Muscle layer of colon (tissue), 2 donors: Measurements from ENCODE around the gene PPIF.

ENCODE experiments used
- H3K27ac ChIP-seq: one replicate; pipeline ENCODE4 v1.7.0; 2013; ENCODE audit warnings: low read depth, mild to moderate bottlenecking, low read length, moderate library complexity
- H3K27me3 ChIP-seq, 2 donors: one replicate each; pipeline ENCODE4 v1.7.0; 2013; ENCODE audit warnings: low read length in 2 of 2, mild to moderate bottlenecking in 2 of 2; ENCODE audit not compliant: insufficient read depth in 2 of 2, control insufficient read depth in 1 of 2
- H3K36me3 ChIP-seq: one replicate; pipeline ENCODE4 v1.7.0; 2013; ENCODE audit warnings: mild to moderate bottlenecking, low read length; ENCODE audit not compliant: insufficient read depth
- H3K4me1 ChIP-seq: one replicate; pipeline ENCODE4 v1.7.0; 2013; ENCODE audit warnings: mild to moderate bottlenecking, low read length; ENCODE audit not compliant: insufficient read depth
- H3K4me3 ChIP-seq, 2 donors: one replicate each; pipeline ENCODE4 v1.7.0; 2013; ENCODE audit warnings: low read length in 2 of 2, low read depth in 1 of 2, mild to moderate bottlenecking in 1 of 2, moderate library complexity in 1 of 2
- H3K9ac ChIP-seq: one replicate; pipeline ENCODE4 v1.7.0; 2013; ENCODE audit warnings: low read length
- H3K9me3 ChIP-seq: one replicate; pipeline ENCODE4 v1.7.0; 2013; ENCODE audit warnings: mild to moderate bottlenecking, low read length
- donor health status: abdominal sarcoma.
- donor health status: Adenocarcinoma of cecum.

The PPIF gene

GRCh38 chr10:79308016-79308415, 39.3 kb upstream of the PPIF start:
- no peak overlapping the region for H3K9ac ChIP-seq
- H3K27me3 ChIP-seq = no peaks in the 10 kb centered on the region
- no peak overlapping the region for H3K4me3 ChIP-seq
- H3K4me1 ChIP-seq = peaks cover 5% of the 10 kb centered on the region
- H3K9me3 ChIP-seq = no peaks in the 10 kb centered on the region
- H3K36me3 ChIP-seq = peaks cover 68% of the 10 kb centered on the region
- no peak overlapping the region for H3K27ac ChIP-seq

- no peaks in the 10 kb centered on the region for H3K9me3 ChIP-seq
- H3K27ac ChIP-seq = no peak overlapping the region
- H3K4me1 ChIP-seq = peaks cover 5% of the 10 kb centered on the region
- no peak overlapping the region for H3K9ac ChIP-seq
- peaks cover 65% of the 10 kb centered on the region for H3K36me3 ChIP-seq
- no peaks in the 10 kb centered on the region for H3K27me3 ChIP-seq
- H3K4me3 ChIP-seq = no peak overlapping the region
Measured at GRCh38 chr10:79308969-79309665, 38.2 kb upstream of the PPIF start.

GRCh38 chr10:79310200-79310865, 36.9 kb upstream of the PPIF start:
- Histone ChIP-seq H3K9me3 (no peaks in the 10 kb centered on the region), H3K27ac (no peak overlapping the region), H3K4me3 (no peak overlapping the region), H3K27me3 (no peaks in the 10 kb centered on the region), H3K4me1 (peaks cover 5% of the 10 kb centered on the region), H3K9ac (no peak overlapping the region), H3K36me3 (peaks cover 59% of the 10 kb centered on the region)

- Histone ChIP-seq H3K9ac (no peak overlapping the region), H3K36me3 (peaks cover 58% of the 10 kb centered on the region), H3K4me3 (no peak overlapping the region), H3K27ac (no peak overlapping the region), H3K27me3 (no peaks in the 10 kb centered on the region), H3K4me1 (peaks cover 5% of the 10 kb centered on the region), H3K9me3 (no peaks in the 10 kb centered on the region)
Measured at GRCh38 chr10:79310911-79311573, 36.2 kb upstream of the PPIF start.

- H3K36me3 ChIP-seq = peaks cover 50% of the 10 kb centered on the region
- no peaks in the 10 kb centered on the region for H3K27me3 ChIP-seq
- no peak overlapping the region for H3K9ac ChIP-seq
- no peak overlapping the region for H3K4me3 ChIP-seq
- H3K4me1 ChIP-seq = peaks cover 8% of the 10 kb centered on the region
- no peak overlapping the region for H3K27ac ChIP-seq
- no peaks in the 10 kb centered on the region for H3K9me3 ChIP-seq
Measured at GRCh38 chr10:79311581-79312407, 35.5 kb upstream of the PPIF start.

GRCh38 chr10:79312601-79313187, 34.6 kb upstream of the PPIF start:
- Histone ChIP-seq H3K27ac (no peak overlapping the region), H3K9ac (no peak overlapping the region), H3K4me1 (peaks cover 17% of the 10 kb centered on the region), H3K9me3 (no peaks in the 10 kb centered on the region), H3K4me3 (no peak overlapping the region), H3K36me3 (peaks cover 41% of the 10 kb centered on the region), H3K27me3 (no peaks in the 10 kb centered on the region)

GRCh38 chr10:79313320-79313719, 33.9 kb upstream of the PPIF start:
- Histone ChIP-seq H3K4me1 (peaks cover 18% of the 10 kb centered on the region), H3K27ac (no peak overlapping the region), H3K27me3 (no peaks in the 10 kb centered on the region), H3K9me3 (no peaks in the 10 kb centered on the region), H3K4me3 (no peak overlapping the region), H3K36me3 (peaks cover 35% of the 10 kb centered on the region), H3K9ac (no peak overlapping the region)

- Histone ChIP-seq H3K4me1 (peaks cover 18% of the 10 kb centered on the region), H3K27ac (no peak overlapping the region), H3K36me3 (peaks cover 28% of the 10 kb centered on the region)
Measured at GRCh38 chr10:79313911-79314439, 33.3 kb upstream of the PPIF start.

GRCh38 chr10:79314761-79315601, 32.3 kb upstream of the PPIF start:
- Histone ChIP-seq H3K4me1 (peaks cover 18% of the 10 kb centered on the region), H3K9ac (no peak overlapping the region), H3K4me3 (no peak overlapping the region), H3K27me3 (no peaks in the 10 kb centered on the region), H3K36me3 (peaks cover 26% of the 10 kb centered on the region), H3K9me3 (no peaks in the 10 kb centered on the region), H3K27ac (no peak overlapping the region)

More at GRCh38 chr10:79313911-79314439, 33.3 kb upstream of the PPIF start:
- Histone ChIP-seq H3K9ac (no peak overlapping the region), H3K27me3 (no peaks in the 10 kb centered on the region), H3K9me3 (no peaks in the 10 kb centered on the region), H3K4me3 (no peak overlapping the region)

- Histone ChIP-seq H3K9me3 (no peaks in the 10 kb centered on the region), H3K4me3 (no peak overlapping the region), H3K27me3 (no peaks in the 10 kb centered on the region), H3K36me3 (peaks cover 26% of the 10 kb centered on the region), H3K4me1 (peaks cover 13% of the 10 kb centered on the region), H3K9ac (no peak overlapping the region), H3K27ac (no peak overlapping the region)
Measured at GRCh38 chr10:79315602-79315920, 31.7 kb upstream of the PPIF start.
